KMS-11 (cell line): ENCODE results near the gene RALGAPA1.

Source experiments
- H2AFZ ChIP-seq: fragments of 200-600 bp; sonication (generic); 2 replicates; pipeline ENCODE4 v1.6.1; 2016; ENCODE audit warnings: antibody characterized with exemption, mixed run types, low read depth
- H3K27ac ChIP-seq: fragments of 200-600 bp; sonication (generic); 2 replicates; pipeline ENCODE4 v1.6.1; 2016; ENCODE audit warnings: mild to moderate bottlenecking, mixed run types
- H3K27me3 ChIP-seq: fragments of 200-600 bp; sonication (generic); 2 replicates; pipeline ENCODE4 v1.6.1; 2017; ENCODE audit warnings: mild to moderate bottlenecking, low read depth, mixed run types, moderate library complexity; ENCODE audit not compliant: insufficient read depth
- H3K36me3 ChIP-seq: fragments of 200-600 bp; sonication (generic); 2 replicates; pipeline ENCODE4 v1.6.1; 2017; ENCODE audit warnings: mild to moderate bottlenecking, mixed run types; ENCODE audit not compliant: insufficient read depth
- H3K4me1 ChIP-seq: fragments of 200-600 bp; sonication (generic); 2 replicates; pipeline ENCODE4 v1.6.1; 2016; ENCODE audit warnings: mild to moderate bottlenecking, low read depth, mixed run types; ENCODE audit not compliant: poor library complexity, severe bottlenecking
- H3K4me2 ChIP-seq: fragments of 200-600 bp; sonication (generic); 2 replicates; pipeline ENCODE4 v1.7.0; 2016; ENCODE audit warnings: mild to moderate bottlenecking, mixed run types
- H3K4me3 ChIP-seq: fragments of 200-600 bp; sonication (generic); IDR thresholded peaks from 2 replicates; pipeline ENCODE4 v1.6.1; 2017; ENCODE audit warnings: low read depth, low read length, mixed read lengths; ENCODE audit not compliant: insufficient read depth
- H3K79me2 ChIP-seq: fragments of 200-600 bp; sonication (generic); 2 replicates; pipeline ENCODE4 v1.6.1; 2016; ENCODE audit warnings: low read depth, mixed run types; ENCODE audit not compliant: insufficient read depth
- H3K9ac ChIP-seq: fragments of 200-600 bp; sonication (generic); 2 replicates; pipeline ENCODE4 v1.6.1; 2016; ENCODE audit warnings: mild to moderate bottlenecking, mixed run types
- H4K20me1 ChIP-seq: fragments of 200-600 bp; sonication (generic); 2 replicates; pipeline ENCODE4 v1.6.1; 2016; ENCODE audit warnings: mild to moderate bottlenecking, mixed run types; ENCODE audit not compliant: insufficient read depth
- CTCF ChIP-seq: fragments of 200-600 bp; sonication (generic); conservative IDR thresholded peaks from 2 replicates; pipeline ENCODE4 v1.6.1; 2017; ENCODE audit warnings: low read depth, mild to moderate bottlenecking, antibody characterized with exemption, low read length, moderate library complexity, mixed read lengths

The RALGAPA1 gene

GRCh38 chr14:35766036-35766699 is 42.9 kb downstream of the RALGAPA1 start:
- Histone ChIP-seq H3K36me3 (no peaks in the 10 kb centered on the region), H4K20me1 (no peaks in the 10 kb centered on the region), H3K4me2 (no peak overlapping the region)

GRCh38 chr14:35761922-35762321 is 47.2 kb downstream of the RALGAPA1 start:
- Histone ChIP-seq H3K27me3 (no peaks in the 10 kb centered on the region), H3K27ac (no peak overlapping the region), H3K4me3 (no peak overlapping the region), H3K9ac (no peak overlapping the region), H3K4me2 (no peak overlapping the region), H4K20me1 (no peaks in the 10 kb centered on the region), H3K4me1 (no peaks in the 10 kb centered on the region), H3K36me3 (no peaks in the 10 kb centered on the region), H3K79me2 (no peaks in the 10 kb centered on the region), H2AFZ (no peak overlapping the region)
- no peak for TF ChIP-seq CTCF

More at GRCh38 chr14:35766036-35766699, 42.9 kb downstream of the RALGAPA1 start:
- Histone ChIP-seq H3K9ac (no peak overlapping the region), H2AFZ (no peak overlapping the region), H3K27me3 (no peaks in the 10 kb centered on the region), H3K4me3 (no peak overlapping the region), H3K79me2 (no peaks in the 10 kb centered on the region), H3K4me1 (no peaks in the 10 kb centered on the region), H3K27ac (no peak overlapping the region)
- no peak for TF ChIP-seq CTCF

GRCh38 chr14:35760143-35760542 is 49.0 kb downstream of the RALGAPA1 start:
- no peak overlapping the region for H3K4me2 ChIP-seq
- no peaks in the 10 kb centered on the region for H3K79me2 ChIP-seq
- H3K27me3 ChIP-seq, result no peaks in the 10 kb centered on the region
- H3K27ac ChIP-seq, result no peak overlapping the region
- H3K9ac ChIP-seq, result no peak overlapping the region
- no peaks in the 10 kb centered on the region for H3K4me1 ChIP-seq
- H3K4me3 ChIP-seq, result no peak overlapping the region
- H3K36me3 ChIP-seq, result no peaks in the 10 kb centered on the region
- H2AFZ ChIP-seq, result no peak overlapping the region
- H4K20me1 ChIP-seq, result no peaks in the 10 kb centered on the region
- TF ChIP-seq CTCF, result no peak

- Histone ChIP-seq H2AFZ (no peak overlapping the region), H3K4me2 (no peak overlapping the region), H3K4me1 (no peaks in the 10 kb centered on the region), H4K20me1 (no peaks in the 10 kb centered on the region), H3K36me3 (no peaks in the 10 kb centered on the region), H3K9ac (no peak overlapping the region), H3K79me2 (no peaks in the 10 kb centered on the region), H3K27me3 (no peaks in the 10 kb centered on the region), H3K27ac (no peak overlapping the region), H3K4me3 (no peak overlapping the region)
- TF ChIP-seq CTCF, result no peak
Measured at GRCh38 chr14:35758523-35759129, 50.5 kb downstream of the RALGAPA1 start.
